Upper lobe of right lung (tissue), 1 donor: ENCODE results near the gene MAML3. TPM values are rescaled to one million over a fixed set of nuclear protein-coding genes. Genes with fewer than 3 reads are reported as not detected.

Source experiments
- ATAC-seq: fragments of 200-7000 bp; cut with Tn5 transposase; one replicate; pipeline ENCODE4 v1.9.1; 2020; ENCODE audit warnings: mild to moderate bottlenecking, moderate library complexity
- DNase-seq: peaks from one replicate; pipeline ENCODE4 v3.0.0-alpha.2; 2020
- H3K27ac ChIP-seq: fragments of 200-600 bp; one replicate; pipeline ENCODE4 v1.8.0; 2022
- H3K27me3 ChIP-seq: fragments of 200-600 bp; one replicate; pipeline ENCODE4 v1.8.0; 2022; ENCODE audit warnings: mild to moderate bottlenecking
- H3K36me3 ChIP-seq: fragments of 200-600 bp; one replicate; pipeline ENCODE4 v1.8.0; 2022
- H3K4me1 ChIP-seq: fragments of 200-600 bp; one replicate; pipeline ENCODE4 v1.8.0; 2022
- H3K4me3 ChIP-seq: fragments of 200-600 bp; one replicate; pipeline ENCODE4 v1.8.0; 2022; ENCODE audit warnings: mild to moderate bottlenecking
- H3K9me3 ChIP-seq: fragments of 200-600 bp; one replicate; pipeline ENCODE4 v1.8.0; 2022
- intact Hi-C: fragments of 100-400 bp; cut with DNase I; formaldehyde crosslinking; loops from one replicate; pipeline ENCODE4 v1.11.0; 2022
- total RNA-seq: library from RNA; stranded (reverse); fragmentation: NEBNext Ultra II Directional; extraction: Animal tissue kit (Norgen Biotek cat#: 25700); gene quantifications from one replicate; pipeline ENCODE4 v1.2.1, GENCODE V29; 2021
- TF ChIP-seq, protein P1 (sequence below): fragments of 200-600 bp; IDR thresholded peaks from one replicate; pipeline ENCODE4 v1.8.0; 2022; ENCODE audit warnings: antibody characterized with exemption
- donor health status: DM: no; HTN: yes; CAD: no; lungs with severe emphysema.

Gene MAML3
- total RNA-seq, 1 donor from 2014 or later: 13.1 TPM

DNA sequence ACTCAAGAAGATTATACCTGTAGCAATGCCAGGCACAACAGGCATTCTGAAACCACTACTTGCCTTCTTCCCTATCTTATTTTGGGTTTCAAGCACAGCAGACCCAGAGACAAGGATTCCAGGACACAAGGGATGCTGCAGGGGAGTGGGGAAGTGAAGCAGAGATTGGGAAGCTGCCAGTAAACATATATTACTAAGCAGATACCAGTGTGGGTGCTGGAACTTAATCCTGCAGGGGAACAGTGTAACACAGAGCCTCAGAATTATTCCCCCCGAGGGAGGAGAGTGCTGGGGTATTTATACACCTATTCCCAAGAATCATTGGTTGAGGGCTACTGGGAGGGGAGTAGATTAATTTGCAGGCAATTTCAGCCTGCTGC lies 33.3 kb upstream of the MAML3 start:
- intact Hi-C loops: no loop called here

DNA sequence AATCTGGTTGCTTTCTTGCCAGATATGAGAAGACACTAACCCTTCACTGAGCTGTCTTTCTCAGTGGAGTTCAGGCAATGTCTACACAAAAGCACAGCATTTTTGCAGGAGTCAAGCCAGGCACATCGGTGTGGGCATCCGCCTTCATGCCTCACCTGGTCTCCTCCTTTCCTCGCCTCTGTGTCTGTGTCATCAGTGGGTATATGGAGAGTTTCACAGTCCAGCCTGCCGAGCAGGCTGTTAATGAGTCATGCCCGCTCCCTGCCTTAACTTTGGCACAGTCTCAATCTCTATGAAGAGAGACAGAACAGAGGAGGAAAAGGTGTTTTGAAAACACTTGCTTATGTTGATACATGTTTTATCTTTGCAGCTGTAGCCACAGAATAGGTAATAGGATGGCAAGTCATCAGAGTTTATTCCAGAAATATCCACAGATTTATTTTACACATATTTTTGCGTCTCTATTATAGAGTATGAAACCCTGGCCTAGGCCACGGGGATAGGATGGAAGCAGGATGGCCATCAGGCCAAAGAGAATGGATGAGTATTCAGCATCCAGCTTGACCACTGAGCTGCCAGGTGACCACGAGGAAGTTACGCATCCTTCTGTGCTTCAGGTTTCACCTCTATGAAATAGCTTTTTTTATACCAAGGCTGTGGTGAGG lies 32.8 kb upstream of the MAML3 start:
- H3K27ac ChIP-seq: no peak overlapping the region

More for the DNA sequence above, 33.3 kb upstream of the MAML3 start:
- no peaks in the 10 kb centered on the region for H3K27me3 ChIP-seq
- DNase-seq (no peak), ATAC-seq (no peak)
- no peaks in the 10 kb centered on the region for H3K9me3 ChIP-seq
- peaks cover 8% of the 10 kb centered on the region for H3K4me1 ChIP-seq
- TF ChIP-seq, protein P1, sequence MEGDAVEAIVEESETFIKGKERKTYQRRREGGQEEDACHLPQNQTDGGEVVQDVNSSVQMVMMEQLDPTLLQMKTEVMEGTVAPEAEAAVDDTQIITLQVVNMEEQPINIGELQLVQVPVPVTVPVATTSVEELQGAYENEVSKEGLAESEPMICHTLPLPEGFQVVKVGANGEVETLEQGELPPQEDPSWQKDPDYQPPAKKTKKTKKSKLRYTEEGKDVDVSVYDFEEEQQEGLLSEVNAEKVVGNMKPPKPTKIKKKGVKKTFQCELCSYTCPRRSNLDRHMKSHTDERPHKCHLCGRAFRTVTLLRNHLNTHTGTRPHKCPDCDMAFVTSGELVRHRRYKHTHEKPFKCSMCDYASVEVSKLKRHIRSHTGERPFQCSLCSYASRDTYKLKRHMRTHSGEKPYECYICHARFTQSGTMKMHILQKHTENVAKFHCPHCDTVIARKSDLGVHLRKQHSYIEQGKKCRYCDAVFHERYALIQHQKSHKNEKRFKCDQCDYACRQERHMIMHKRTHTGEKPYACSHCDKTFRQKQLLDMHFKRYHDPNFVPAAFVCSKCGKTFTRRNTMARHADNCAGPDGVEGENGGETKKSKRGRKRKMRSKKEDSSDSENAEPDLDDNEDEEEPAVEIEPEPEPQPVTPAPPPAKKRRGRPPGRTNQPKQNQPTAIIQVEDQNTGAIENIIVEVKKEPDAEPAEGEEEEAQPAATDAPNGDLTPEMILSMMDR: no peak
- H3K36me3 ChIP-seq: no peaks in the 10 kb centered on the region
- H3K4me3 ChIP-seq: no peak overlapping the region
- no peak overlapping the region for H3K27ac ChIP-seq

GRCh38 chr4:140186082-140186438 lies 32.1 kb upstream of the MAML3 start:
- intact Hi-C loops: no loop called here
- Histone ChIP-seq H3K27ac (no peak overlapping the region), H3K27me3 (no peaks in the 10 kb centered on the region), H3K4me1 (peaks cover 8% of the 10 kb centered on the region), H3K9me3 (no peaks in the 10 kb centered on the region), H3K4me3 (no peak overlapping the region), H3K36me3 (no peaks in the 10 kb centered on the region)
- TF ChIP-seq, protein P1: no peak
- no peak for DNase-seq
- ATAC-seq: no peak

More for the DNA sequence above, 32.8 kb upstream of the MAML3 start:
- intact Hi-C loops: no loop called here
- Histone ChIP-seq H3K27me3 (no peaks in the 10 kb centered on the region), H3K4me1 (peaks cover 8% of the 10 kb centered on the region), H3K4me3 (no peak overlapping the region), H3K9me3 (no peaks in the 10 kb centered on the region), H3K36me3 (no peaks in the 10 kb centered on the region)
- no peak for DNase-seq
- peak; percentile 54 for ATAC-seq
- TF ChIP-seq, protein P1: no peak

DNA sequence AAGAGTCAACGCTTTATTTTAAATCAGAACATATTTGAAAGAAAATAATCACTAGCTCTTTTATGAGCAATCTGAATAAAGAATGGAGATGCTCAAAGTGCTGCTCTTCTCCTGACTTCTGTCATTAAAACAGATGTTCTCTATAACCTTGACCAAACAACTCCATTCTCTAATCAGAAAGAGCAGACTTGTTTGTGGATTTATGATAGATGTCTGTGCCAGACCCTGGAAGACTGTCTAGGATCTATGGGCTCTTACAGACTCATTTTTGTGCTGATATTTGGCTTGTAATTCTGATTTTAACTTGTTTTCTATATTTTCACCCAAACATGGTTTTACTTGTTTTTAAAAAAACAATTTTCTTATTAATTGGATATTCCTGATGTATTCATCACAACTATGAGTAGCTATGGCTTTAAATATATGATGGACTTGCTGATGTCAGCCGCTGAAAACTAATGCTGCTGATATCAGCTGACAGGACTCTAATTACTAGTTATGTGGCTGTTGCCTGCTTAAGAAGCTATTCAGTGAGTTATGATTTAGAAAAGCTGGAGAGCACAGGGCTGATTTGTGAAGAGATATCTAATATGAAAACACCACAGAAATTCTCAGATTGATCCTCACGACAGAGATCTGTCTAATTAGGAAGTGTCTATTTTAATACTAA lies 31.6 kb upstream of the MAML3 start:
- TF ChIP-seq, protein P1: no peak
- no peaks in the 10 kb centered on the region for H3K9me3 ChIP-seq
- peaks cover 8% of the 10 kb centered on the region for H3K4me1 ChIP-seq
- no peak for DNase-seq
- no peaks in the 10 kb centered on the region for H3K36me3 ChIP-seq
- ATAC-seq: no peak
- H3K27me3 ChIP-seq: no peaks in the 10 kb centered on the region
- intact Hi-C loops: no loop called here
- H3K27ac ChIP-seq: no peak overlapping the region
- H3K4me3 ChIP-seq: no peak overlapping the region

- ATAC-seq (no peak), DNase-seq (no peak)
- H3K27ac ChIP-seq: no peak overlapping the region
- TF ChIP-seq, protein P1: no peak
- peaks cover 1% of the 10 kb centered on the region for H3K4me1 ChIP-seq
- H3K4me3 ChIP-seq: no peak overlapping the region
- no peaks in the 10 kb centered on the region for H3K36me3 ChIP-seq
- intact Hi-C loops: no loop called here
- no peaks in the 10 kb centered on the region for H3K9me3 ChIP-seq
- no peaks in the 10 kb centered on the region for H3K27me3 ChIP-seq
Observed at GRCh38 chr4:140183270-140183669, 29.3 kb upstream of the MAML3 start.
